Measurements from ENCODE around the gene PRRG2.

Gene PRRG2

DNA sequence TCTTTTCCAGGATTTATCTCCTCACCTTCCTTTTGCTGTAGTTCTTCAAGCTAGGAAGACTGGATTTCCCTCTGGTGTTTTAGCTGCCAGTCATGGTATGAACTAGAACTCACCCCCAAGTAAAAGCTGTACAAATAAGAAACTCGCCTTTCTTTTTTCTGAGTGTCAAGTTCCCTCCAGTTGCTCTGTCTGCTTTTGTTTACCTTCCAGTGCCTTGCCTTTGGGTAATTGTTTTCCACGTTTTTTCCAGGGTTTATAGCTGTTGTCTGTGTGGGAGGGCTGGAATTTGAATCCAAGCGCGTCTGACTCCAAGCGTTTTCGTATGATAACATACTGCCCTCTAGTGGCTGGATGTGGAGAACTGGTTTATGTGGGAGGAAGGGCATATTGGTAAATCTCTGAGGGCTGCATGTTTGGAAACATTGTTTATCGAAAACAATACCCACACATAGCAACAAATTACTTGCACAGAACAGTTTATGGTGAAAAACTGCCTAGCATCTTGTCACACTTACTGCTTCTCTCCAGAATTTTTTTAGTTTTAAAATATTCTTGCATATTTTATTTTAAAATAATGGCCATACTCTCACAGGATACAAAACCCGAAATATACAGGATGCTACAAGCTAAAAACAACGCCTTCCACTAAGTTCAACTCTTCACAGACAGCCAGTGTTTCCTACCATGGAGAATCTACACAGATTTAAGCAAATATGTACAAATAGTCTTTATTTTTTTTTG, 34.1 kb upstream of the PRRG2 start (continued):
- TF ChIP-seq, protein P1, sequence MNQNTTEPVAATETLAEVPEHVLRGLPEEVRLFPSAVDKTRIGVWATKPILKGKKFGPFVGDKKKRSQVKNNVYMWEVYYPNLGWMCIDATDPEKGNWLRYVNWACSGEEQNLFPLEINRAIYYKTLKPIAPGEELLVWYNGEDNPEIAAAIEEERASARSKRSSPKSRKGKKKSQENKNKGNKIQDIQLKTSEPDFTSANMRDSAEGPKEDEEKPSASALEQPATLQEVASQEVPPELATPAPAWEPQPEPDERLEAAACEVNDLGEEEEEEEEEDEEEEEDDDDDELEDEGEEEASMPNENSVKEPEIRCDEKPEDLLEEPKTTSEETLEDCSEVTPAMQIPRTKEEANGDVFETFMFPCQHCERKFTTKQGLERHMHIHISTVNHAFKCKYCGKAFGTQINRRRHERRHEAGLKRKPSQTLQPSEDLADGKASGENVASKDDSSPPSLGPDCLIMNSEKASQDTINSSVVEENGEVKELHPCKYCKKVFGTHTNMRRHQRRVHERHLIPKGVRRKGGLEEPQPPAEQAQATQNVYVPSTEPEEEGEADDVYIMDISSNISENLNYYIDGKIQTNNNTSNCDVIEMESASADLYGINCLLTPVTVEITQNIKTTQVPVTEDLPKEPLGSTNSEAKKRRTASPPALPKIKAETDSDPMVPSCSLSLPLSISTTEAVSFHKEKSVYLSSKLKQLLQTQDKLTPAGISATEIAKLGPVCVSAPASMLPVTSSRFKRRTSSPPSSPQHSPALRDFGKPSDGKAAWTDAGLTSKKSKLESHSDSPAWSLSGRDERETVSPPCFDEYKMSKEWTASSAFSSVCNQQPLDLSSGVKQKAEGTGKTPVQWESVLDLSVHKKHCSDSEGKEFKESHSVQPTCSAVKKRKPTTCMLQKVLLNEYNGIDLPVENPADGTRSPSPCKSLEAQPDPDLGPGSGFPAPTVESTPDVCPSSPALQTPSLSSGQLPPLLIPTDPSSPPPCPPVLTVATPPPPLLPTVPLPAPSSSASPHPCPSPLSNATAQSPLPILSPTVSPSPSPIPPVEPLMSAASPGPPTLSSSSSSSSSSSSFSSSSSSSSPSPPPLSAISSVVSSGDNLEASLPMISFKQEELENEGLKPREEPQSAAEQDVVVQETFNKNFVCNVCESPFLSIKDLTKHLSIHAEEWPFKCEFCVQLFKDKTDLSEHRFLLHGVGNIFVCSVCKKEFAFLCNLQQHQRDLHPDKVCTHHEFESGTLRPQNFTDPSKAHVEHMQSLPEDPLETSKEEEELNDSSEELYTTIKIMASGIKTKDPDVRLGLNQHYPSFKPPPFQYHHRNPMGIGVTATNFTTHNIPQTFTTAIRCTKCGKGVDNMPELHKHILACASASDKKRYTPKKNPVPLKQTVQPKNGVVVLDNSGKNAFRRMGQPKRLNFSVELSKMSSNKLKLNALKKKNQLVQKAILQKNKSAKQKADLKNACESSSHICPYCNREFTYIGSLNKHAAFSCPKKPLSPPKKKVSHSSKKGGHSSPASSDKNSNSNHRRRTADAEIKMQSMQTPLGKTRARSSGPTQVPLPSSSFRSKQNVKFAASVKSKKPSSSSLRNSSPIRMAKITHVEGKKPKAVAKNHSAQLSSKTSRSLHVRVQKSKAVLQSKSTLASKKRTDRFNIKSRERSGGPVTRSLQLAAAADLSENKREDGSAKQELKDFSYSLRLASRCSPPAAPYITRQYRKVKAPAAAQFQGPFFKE (tag by site-specific recombination; IDR thresholded peaks at IDR 0.05; ENCODE audit: borderline replicate concordance): no peak
- TF ChIP-seq, protein P2, sequence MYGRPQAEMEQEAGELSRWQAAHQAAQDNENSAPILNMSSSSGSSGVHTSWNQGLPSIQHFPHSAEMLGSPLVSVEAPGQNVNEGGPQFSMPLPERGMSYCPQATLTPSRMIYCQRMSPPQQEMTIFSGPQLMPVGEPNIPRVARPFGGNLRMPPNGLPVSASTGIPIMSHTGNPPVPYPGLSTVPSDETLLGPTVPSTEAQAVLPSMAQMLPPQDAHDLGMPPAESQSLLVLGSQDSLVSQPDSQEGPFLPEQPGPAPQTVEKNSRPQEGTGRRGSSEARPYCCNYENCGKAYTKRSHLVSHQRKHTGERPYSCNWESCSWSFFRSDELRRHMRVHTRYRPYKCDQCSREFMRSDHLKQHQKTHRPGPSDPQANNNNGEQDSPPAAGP (tag by site-specific recombination; IDR thresholded peaks at IDR 0.05): no peak
- TF ChIP-seq ZNF791 (tag by site-specific recombination; IDR thresholded peaks at IDR 0.05): no peak
- TF ChIP-seq KLF10 (tag by site-specific recombination; IDR thresholded peaks at IDR 0.05): no peak
- TF ChIP-seq, protein P3, sequence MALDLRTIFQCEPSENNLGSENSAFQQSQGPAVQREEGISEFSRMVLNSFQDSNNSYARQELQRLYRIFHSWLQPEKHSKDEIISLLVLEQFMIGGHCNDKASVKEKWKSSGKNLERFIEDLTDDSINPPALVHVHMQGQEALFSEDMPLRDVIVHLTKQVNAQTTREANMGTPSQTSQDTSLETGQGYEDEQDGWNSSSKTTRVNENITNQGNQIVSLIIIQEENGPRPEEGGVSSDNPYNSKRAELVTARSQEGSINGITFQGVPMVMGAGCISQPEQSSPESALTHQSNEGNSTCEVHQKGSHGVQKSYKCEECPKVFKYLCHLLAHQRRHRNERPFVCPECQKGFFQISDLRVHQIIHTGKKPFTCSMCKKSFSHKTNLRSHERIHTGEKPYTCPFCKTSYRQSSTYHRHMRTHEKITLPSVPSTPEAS (tag by site-specific recombination; IDR thresholded peaks at IDR 0.05): no peak
- TF ChIP-seq EGR2 (tag by site-specific recombination; IDR thresholded peaks at IDR 0.05; ENCODE audit: low read depth): peak; percentile 88
- no peak for TF ChIP-seq HOXA7 (CRISPR knock-in tag; IDR thresholded peaks at IDR 0.05; ENCODE audit: borderline replicate concordance)
- no peak for TF ChIP-seq GLI4 (tag by site-specific recombination; IDR thresholded peaks at IDR 0.05)
- TF ChIP-seq KLF1 (tag by site-specific recombination; IDR thresholded peaks at IDR 0.05): no peak
- TF ChIP-seq SETDB1 (IDR thresholded peaks at IDR 0.05; ENCODE audit: insufficient read length, low read length): no peak
- no peak for TF ChIP-seq ZNF426 (tag by site-specific recombination; IDR thresholded peaks at IDR 0.05)
- peak; percentile 23; the same call in 1 of the 2 replicates for TF ChIP-seq ZBTB21 (tag by site-specific recombination; IDR thresholded peaks at IDR 0.05)
- no peak for TF ChIP-seq BCL11B (tag by site-specific recombination; IDR thresholded peaks at IDR 0.05; ENCODE audit: low read depth)
- TF ChIP-seq, protein P4, sequence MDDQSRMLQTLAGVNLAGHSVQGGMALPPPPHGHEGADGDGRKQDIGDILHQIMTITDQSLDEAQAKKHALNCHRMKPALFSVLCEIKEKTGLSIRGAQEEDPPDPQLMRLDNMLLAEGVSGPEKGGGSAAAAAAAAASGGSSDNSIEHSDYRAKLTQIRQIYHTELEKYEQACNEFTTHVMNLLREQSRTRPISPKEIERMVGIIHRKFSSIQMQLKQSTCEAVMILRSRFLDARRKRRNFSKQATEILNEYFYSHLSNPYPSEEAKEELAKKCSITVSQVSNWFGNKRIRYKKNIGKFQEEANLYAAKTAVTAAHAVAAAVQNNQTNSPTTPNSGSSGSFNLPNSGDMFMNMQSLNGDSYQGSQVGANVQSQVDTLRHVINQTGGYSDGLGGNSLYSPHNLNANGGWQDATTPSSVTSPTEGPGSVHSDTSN (CRISPR knock-in tag; IDR thresholded peaks at IDR 0.05): no peak
- TF ChIP-seq ZNF239 (tag by site-specific recombination; IDR thresholded peaks at IDR 0.05): no peak
- TF ChIP-seq ZNF571 (tag by site-specific recombination; IDR thresholded peaks at IDR 0.05): no peak
- TF ChIP-seq ZBTB48 (tag by site-specific recombination; IDR thresholded peaks at IDR 0.05): no peak
- no peak for TF ChIP-seq ZNF530 (tag by site-specific recombination; IDR thresholded peaks at IDR 0.05; ENCODE audit: low read depth)
- TF ChIP-seq, protein P5, sequence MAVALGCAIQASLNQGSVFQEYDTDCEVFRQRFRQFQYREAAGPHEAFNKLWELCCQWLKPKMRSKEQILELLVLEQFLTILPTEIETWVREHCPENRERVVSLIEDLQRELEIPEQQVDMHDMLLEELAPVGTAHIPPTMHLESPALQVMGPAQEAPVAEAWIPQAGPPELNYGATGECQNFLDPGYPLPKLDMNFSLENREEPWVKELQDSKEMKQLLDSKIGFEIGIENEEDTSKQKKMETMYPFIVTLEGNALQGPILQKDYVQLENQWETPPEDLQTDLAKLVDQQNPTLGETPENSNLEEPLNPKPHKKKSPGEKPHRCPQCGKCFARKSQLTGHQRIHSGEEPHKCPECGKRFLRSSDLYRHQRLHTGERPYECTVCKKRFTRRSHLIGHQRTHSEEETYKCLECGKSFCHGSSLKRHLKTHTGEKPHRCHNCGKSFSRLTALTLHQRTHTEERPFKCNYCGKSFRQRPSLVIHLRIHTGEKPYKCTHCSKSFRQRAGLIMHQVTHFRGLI (tag by site-specific recombination; IDR thresholded peaks at IDR 0.05): no peak
- peak; percentile 72; the same call in 1 of the 2 replicates for TF ChIP-seq ZNF366 (tag by site-specific recombination; conservative IDR thresholded peaks at IDR 0.05)
- no peak for TF ChIP-seq ZNF133 (tag by site-specific recombination; IDR thresholded peaks at IDR 0.05)
- peak; percentile 65 for TF ChIP-seq ZNF335 (tag by site-specific recombination; conservative IDR thresholded peaks at IDR 0.05)
- TF ChIP-seq, protein P6, sequence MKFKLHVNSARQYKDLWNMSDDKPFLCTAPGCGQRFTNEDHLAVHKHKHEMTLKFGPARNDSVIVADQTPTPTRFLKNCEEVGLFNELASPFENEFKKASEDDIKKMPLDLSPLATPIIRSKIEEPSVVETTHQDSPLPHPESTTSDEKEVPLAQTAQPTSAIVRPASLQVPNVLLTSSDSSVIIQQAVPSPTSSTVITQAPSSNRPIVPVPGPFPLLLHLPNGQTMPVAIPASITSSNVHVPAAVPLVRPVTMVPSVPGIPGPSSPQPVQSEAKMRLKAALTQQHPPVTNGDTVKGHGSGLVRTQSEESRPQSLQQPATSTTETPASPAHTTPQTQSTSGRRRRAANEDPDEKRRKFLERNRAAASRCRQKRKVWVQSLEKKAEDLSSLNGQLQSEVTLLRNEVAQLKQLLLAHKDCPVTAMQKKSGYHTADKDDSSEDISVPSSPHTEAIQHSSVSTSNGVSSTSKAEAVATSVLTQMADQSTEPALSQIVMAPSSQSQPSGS (tag by site-specific recombination; IDR thresholded peaks at IDR 0.05; ENCODE audit: low read depth): no peak
- TF ChIP-seq ZNF626 (tag by site-specific recombination; IDR thresholded peaks at IDR 0.05): no peak
- no peak; the same call in 1 of the 2 replicates for TF ChIP-seq KLF7 (tag by site-specific recombination; IDR thresholded peaks at IDR 0.05; ENCODE audit: borderline replicate concordance)
- no peak for TF ChIP-seq ZNF274 (IDR thresholded peaks at IDR 0.05; ENCODE audit: low read length)
- TF ChIP-seq ZNF274 (tag by site-specific recombination; IDR thresholded peaks at IDR 0.05; ENCODE audit: borderline replicate concordance): no peak
- no peak for TF ChIP-seq ZNF121 (tag by site-specific recombination; IDR thresholded peaks at IDR 0.05)
- TF ChIP-seq ZNF747 (tag by site-specific recombination; IDR thresholded peaks at IDR 0.05): no peak

Measured in HEK293 (cell line).